Activated CD4-positive, alpha-beta T cell treated with anti-CD3 and anti-CD28 coated beads for 48 hours (primary cell): ENCODE data around the gene INSIG1.

Source experiments
- DNase-seq: peaks from one replicate; pipeline ENCODE4 v3.0.0-alpha.2; 2020

The INSIG1 gene

GRCh38 chr7:155286686-155287085 is 11.0 kb upstream of the INSIG1 start:
- no peak for DNase-seq

DNA sequence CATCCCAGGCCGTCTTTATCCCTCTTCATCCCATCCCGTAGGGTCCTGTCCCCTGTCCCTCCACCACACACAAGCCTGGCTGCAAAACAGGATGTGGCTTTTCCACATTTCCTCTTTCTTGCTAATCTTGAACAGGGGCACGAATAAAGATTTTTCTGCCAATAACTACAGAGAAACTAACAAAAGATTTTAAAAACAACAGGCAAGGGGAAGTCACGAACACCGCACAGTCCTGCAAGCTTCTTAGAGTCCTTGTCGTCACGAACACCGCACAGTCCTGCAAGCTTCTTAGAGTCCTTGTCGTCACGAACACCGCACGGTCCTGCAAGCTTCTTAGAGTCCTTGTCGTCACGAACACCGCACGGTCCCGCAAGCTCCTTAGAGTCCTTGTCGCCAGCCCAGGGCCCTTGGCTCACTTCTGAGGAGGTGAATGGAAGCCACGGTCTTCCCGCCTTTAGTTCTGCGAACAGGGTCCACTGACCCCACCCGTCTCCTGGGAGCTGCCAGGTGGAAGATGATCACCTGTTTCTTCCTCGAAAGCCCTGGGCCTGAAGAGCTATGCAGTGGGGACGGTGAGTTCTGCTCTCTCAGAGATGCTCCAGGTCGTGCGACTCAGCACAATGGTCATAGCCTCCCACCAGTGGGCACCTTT is 10.3 kb upstream of the INSIG1 start:
- no peak for DNase-seq

DNA sequence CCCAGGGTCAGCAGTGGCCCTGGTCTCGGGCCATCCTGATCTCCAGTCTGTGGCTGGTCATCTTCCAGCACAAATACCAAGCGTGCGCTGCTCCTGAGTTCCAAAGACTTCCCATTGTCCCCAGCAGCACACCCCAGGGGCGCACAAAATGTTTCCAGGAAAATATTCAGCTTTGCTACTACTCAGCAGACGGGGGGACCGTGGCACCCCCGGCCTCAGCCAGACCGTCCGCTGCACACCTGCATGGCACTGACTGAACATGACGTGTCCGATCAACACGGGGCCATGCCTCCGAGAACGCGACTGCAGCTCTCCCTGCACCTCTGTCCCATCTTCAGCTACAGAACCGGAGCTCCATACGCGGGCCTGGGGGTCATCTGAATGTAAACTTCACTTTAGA is 9.6 kb upstream of the INSIG1 start:
- DNase-seq = no peak

GRCh38 chr7:155289107-155289506 is 8.6 kb upstream of the INSIG1 start:
- no peak for DNase-seq

DNA sequence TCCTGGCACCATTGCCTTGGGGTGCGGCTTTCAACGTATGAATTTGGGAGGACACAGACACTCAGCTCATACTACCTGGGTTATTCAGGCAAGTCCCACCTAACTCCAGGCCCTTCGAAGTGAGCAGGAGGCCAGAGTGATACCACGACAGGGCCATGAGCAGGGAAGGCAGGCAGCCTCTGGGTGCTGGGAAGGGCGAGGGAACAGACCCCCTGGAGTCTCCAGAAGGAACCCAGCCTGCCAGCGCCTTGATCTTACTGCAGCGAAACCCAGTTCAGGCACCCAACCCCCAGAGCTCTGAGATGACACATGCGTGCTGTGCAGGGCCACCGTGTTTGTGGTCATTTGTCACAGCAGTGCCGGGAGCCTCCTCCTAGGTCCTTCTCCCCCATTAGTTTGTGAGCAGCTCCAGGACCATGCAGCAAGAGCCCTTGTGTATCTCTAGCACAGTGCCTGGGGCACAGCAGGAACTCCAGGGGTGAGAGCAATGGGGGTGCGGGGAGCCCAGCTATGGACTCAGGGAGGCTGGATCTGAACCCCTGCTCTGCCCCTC is 7.7 kb upstream of the INSIG1 start:
- DNase-seq = no peak

DNA sequence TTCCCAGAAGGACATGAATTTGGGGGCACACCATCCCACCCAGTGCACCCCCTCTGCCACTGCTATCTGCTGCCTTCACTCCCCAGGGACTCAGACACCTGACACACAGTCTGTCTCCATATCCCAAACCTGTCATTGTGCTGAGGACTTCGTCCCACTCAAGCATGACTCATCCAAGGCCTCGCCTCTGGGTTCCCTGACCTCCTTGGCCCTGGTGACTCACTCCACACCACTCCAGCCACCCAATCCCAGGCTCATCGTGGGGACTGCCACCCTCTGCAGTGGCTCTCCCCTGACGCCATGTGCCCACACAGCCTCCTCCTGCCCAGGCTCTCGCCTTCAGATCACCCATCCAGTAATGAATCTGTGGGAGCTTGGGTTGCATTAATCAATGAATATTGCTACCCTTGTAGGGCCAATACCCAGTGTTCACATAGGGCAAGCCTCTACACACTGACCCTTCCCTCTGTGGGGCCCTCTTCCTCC is 6.6 kb upstream of the INSIG1 start:
- peak; percentile 40 for DNase-seq

GRCh38 chr7:155291729-155292128 is 5.9 kb upstream of the INSIG1 start:
- DNase-seq = no peak

- no peak for DNase-seq
These were observed 4.9 kb upstream of the INSIG1 start for GRCh38 chr7:155292680-155293226.

- no peak for DNase-seq
These were observed 3.8 kb upstream of the INSIG1 start for GRCh38 chr7:155293721-155294510.

DNA sequence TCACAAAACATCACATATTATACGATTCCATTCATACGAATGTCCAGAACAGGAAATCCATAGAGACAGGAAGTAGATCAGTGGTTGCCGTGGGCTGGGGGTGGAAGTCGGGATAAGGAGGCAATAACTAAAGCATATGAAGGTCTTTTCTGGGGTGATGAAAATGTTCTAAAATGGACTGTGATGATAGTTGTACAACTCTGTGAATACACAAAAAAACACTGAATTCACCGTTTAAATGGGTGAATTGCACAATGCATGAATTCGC is 3.2 kb upstream of the INSIG1 start:
- DNase-seq = no peak

- DNase-seq = no peak
These were observed 2.2 kb upstream of the INSIG1 start for GRCh38 chr7:155295511-155295910.

DNA sequence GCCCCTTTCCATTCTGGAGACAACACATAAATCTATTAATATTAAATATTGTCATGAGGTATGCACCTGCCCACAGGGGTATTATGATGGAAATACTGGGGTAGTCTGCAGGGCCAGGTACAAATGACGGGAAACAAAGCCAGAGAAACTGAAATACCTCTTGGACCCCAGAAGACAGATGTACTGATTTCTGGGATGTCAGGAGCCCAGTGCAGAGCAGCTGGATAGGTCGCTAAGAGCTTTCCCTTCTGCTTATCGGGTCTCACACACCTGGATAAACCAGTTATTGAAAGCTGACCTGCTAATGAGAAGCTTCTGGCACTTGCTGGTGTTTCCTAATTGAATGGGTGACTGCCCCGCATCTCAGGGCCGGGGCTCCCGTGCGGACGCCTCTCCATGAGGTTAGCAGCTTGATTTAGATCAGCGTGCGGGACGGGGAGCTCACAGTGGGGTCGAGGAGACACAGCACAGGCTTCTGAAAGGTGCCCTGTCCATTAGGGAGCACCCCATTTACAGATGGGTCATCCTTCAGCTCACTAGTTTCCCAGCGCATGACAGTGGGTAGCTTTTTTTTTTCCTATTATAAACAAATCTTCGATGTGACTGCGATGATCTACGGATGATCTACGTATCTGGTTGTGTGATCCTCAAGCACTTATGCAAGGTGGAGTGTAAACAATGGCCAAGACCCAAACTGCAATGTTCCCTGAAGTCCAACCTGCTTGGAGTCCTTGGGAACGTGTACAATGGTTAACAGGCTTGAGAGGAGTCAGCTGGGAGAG is 1.5 kb upstream of the INSIG1 start:
- no peak for DNase-seq

DNA sequence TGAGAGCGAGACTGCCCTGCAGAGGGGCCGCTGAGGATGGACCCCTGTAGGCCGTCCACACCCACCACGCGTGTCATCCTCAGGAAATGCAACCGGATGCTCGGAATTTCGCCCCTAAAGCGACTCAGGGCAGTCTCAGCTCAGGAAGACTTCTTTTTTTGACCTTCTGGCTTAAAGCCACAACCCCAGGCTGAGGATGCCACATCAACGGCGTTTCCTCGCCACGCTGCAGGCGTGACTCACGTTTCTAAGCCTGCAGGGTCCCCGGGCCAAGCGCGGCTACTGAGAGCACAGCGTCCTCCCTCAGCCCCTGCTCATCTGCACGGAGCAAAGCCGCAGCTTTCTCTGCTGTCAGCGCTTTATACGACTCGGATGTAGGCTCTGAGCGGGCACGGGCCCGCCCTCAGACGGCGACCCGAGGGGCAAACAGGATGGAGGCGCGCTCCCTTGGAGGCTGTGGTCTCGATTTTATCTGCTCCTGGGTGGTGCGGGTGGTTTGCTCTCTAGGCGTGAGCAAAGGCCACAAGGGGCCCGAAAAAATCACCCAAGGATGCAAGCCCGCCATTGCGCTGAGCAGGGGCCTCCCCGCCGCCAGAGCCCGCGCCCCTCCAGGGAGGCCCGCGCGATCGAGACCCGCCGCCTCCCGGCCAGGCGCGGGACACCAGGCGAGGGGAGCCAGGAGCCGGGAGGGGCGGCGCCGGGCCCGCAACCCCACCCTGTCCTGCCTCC is 726 bp upstream of the INSIG1 start:
- DNase-seq = peak; percentile 89

- DNase-seq = peak; percentile 35
These were observed 683 bp downstream of the INSIG1 start for GRCh38 chr7:155298288-155298833.

DNA sequence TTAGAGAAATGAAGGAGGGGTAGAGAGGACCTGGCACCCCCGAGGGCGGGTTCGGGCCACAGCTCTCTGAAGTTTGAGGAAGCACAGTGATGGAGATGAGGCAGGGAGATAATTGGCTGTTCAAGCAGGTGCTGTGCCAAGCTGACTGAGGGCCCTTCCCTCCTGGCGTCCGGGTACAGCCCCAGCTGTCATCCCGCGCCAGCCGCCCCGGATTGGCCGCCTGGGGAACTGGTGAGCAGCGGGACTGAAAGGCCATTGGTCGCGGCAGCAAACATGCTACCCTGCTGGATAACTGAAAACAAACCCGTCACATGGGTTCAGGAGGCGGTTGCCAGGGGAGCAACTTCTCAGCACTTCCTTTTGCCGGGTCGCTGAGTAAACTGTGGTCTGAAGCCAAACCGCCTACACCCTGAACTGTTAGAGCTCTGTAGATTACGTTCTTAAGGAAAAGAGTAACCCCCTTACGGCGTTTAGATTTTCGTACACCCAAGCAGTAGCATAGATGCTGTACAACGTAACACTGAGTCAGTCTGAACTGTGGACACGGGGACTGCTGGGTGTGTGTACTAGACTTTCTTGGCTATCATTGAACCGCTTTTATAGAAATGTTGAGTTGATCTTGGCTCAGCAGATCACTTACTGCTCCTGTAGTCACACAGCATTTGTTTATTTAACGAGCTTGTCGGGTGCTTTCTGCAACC is 1.3 kb downstream of the INSIG1 start:
- peak; percentile 97 for DNase-seq

DNA sequence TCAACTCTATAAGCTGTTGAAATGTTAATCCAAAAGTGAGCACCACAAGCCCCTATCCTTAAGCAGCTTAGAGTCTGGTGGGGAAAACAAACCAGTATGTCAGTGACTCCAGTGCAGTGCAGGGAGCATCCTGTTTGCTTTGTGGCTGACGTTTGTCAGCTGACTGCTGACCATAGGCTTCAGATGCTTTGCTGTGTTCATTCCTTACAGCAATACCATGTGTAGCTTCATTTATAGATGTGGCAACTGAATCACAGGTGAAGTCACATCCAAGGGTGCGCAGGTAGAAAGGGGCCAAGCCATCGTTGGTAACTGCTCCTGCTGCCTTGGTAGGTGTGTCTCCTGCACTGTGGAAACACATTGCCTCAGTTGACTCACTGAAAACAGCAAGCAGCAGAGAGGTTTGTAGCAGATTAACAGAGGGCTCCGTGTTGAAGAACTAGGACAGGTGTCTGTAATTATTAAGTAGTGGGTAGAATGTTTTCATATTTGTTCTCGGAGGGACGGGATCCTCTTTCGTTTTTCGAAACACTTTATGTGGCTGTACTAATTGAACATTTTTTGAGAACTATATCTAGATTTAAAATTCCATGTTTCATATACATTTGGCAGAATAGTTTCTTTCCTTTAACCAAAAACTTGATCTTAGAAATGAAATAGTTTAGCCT is 2.0 kb downstream of the INSIG1 start:
- no peak for DNase-seq

DNA sequence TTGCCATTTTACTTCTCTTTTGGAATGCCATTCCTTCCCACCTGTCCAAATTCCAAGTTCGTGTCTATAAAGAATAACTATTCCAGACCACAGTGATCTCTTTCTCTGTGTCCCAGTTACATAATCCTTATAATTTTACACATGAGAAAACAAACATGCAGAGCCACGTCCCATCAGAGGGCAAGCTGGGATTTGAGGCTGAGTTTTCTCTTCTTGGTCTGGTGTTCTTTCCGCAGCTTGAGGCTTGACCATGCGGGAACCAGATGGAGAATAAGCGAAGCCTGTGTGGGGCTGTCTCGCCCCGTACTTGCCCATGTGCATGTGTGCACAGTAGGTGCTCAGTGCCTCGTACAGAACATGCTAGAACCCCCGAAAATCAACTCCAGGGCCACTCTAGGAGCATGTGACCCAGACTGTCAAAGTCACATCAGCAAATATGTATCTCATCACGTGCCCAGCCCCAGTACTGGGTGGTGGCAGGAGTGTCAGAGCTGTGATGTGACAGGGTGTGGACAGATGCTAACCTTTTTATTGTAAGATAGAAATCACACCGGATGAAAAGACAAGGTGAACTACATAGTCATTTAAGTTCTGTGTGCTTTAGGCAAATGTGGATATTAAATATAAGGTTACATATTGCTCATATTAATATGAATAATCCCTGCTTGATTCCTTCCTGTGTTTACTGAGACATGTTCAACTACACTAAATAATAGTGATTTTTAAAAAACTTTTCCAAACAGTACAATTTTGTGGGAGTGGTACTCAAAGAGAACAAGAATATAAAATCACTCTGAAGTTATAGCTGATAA is 3.2 kb downstream of the INSIG1 start:
- DNase-seq = no peak

DNA sequence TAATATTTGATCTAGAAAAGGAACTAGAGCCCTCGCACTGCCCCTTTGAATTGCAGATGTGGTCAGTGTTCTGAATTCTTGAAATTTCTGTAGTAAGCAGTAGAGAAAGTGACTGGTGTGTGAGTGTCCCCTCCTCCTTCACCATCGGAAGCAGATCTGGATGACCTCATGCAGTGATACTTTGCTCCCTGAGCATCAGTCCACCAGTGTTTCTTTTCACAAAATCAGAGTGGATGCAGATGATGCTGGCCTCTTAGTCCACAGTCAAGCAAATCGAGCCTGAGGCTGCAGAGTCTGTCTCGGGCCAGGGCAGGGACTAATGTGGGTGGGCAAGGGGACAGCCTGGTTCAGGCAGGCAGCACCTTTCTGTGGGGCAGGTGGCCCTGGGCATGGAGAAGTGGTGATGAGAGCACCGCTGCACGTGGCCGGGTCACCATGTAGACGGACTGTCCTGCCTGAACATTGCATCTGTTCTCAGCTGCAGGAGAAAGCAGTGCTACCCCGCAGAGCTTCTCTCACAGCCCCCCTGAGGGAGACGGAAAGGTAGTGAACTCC is 5.4 kb downstream of the INSIG1 start:
- DNase-seq = no peak

DNA sequence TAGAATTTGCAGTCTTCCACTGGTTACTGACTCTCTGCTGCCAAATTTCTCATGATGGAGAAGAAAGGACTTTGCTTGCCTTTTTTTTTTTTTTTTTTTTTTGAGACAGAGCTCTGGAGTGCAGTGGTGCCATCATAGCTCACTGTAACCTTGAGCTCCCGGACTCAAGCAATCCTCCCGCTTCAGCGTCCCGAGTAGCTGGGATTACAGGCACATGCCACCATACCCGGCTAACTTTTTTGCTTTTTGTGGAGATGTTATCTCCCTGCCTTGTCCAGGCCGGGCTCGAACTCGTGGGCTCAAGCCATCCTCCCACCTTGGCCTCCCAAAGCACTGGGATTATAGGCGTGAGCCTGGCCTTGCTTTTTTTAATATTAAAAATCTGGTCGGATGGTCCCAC is 6.2 kb downstream of the INSIG1 start:
- no peak for DNase-seq
